GM21447 (cell line): ENCODE data around the gene TMEM125.

Source experiments
- ATAC-seq: cut with Tn5 transposase; IDR thresholded peaks from one replicate; pipeline ENCODE4 v1.9.1; 2021; ENCODE audit not compliant: unreplicated experiment

The TMEM125 gene

GRCh38 chr1:43288785-43289706 is 19.3 kb downstream of the TMEM125 start:
- no peak for ATAC-seq

GRCh38 chr1:43292216-43292615 is 22.4 kb downstream of the TMEM125 start:
- ATAC-seq = no peak

- no peak for ATAC-seq
Measured at GRCh38 chr1:43292679-43293078, 22.9 kb downstream of the TMEM125 start.

GRCh38 chr1:43293176-43293575 is 23.4 kb downstream of the TMEM125 start:
- no peak for ATAC-seq

- ATAC-seq = no peak
Measured at GRCh38 chr1:43293896-43294760, 24.3 kb downstream of the TMEM125 start.

- no peak for ATAC-seq
Measured at GRCh38 chr1:43294761-43295160, 25.0 kb downstream of the TMEM125 start.

- no peak for ATAC-seq
Measured at GRCh38 chr1:43296207-43296606, 26.4 kb downstream of the TMEM125 start.

GRCh38 chr1:43298055-43298454 is 28.3 kb downstream of the TMEM125 start:
- ATAC-seq = no peak

GRCh38 chr1:43299101-43299500 is 29.3 kb downstream of the TMEM125 start:
- ATAC-seq = no peak

GRCh38 chr1:43300378-43301094 is 30.8 kb downstream of the TMEM125 start, which contains the start of gene TIE1:
TIE1 (plus strand) TSS chr1:43300982; CDS start chr1:43301072, 90 bp downstream.
- ATAC-seq = no peak

GRCh38 chr1:43302201-43302600 is 32.4 kb downstream of the TMEM125 start:
- ATAC-seq = no peak

- no peak for ATAC-seq
Measured at GRCh38 chr1:43302721-43303470, 33.1 kb downstream of the TMEM125 start.

- no peak for ATAC-seq
Measured at GRCh38 chr1:43303471-43304313, 33.9 kb downstream of the TMEM125 start.

GRCh38 chr1:43304314-43304681 is 34.5 kb downstream of the TMEM125 start:
- ATAC-seq = no peak

- ATAC-seq = no peak
Measured at GRCh38 chr1:43304771-43305300, 35.1 kb downstream of the TMEM125 start.

GRCh38 chr1:43305461-43305860 is 35.7 kb downstream of the TMEM125 start:
- ATAC-seq = no peak

GRCh38 chr1:43305926-43306687 is 36.3 kb downstream of the TMEM125 start:
- ATAC-seq = no peak

- ATAC-seq = no peak
Measured at GRCh38 chr1:43306688-43307457, 37.1 kb downstream of the TMEM125 start.
